Measurements from ENCODE around the gene GABRP.

DNA sequence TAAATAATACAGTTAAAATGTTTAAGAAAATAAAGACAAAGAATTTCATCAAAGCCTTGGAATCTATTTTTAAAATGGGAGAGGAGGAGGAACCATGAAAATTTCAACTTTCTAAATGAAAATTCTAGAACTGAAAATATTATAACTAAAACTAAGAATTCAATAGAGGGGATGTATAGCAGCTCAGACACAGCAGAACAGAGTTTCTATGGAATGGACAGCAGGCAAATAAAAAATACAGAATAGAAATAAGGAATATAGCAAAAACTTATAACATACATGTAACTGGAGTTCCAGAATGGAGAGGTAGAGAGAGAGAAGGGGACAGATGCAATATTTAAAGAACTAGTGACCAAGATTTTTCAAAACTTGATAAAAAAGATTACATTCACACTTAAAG is 76.9 kb downstream of the GABRP start:
- no peak for TF ChIP-seq EZH2phosphoT487 (IDR thresholded peaks at IDR 0.05; ENCODE audit: borderline replicate concordance)
- TF ChIP-seq, protein P1, sequence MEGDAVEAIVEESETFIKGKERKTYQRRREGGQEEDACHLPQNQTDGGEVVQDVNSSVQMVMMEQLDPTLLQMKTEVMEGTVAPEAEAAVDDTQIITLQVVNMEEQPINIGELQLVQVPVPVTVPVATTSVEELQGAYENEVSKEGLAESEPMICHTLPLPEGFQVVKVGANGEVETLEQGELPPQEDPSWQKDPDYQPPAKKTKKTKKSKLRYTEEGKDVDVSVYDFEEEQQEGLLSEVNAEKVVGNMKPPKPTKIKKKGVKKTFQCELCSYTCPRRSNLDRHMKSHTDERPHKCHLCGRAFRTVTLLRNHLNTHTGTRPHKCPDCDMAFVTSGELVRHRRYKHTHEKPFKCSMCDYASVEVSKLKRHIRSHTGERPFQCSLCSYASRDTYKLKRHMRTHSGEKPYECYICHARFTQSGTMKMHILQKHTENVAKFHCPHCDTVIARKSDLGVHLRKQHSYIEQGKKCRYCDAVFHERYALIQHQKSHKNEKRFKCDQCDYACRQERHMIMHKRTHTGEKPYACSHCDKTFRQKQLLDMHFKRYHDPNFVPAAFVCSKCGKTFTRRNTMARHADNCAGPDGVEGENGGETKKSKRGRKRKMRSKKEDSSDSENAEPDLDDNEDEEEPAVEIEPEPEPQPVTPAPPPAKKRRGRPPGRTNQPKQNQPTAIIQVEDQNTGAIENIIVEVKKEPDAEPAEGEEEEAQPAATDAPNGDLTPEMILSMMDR (conservative IDR thresholded peaks at IDR 0.05; ENCODE audit: low read length) = no peak

Measured in Loucy (cell line).